HL-60/S4 treated with phorbol 12-myristate 13-acetate at 8.2 ng/mL for 4 days and 3 days (cell line): ENCODE results near the gene PLB1.

Experiments used
- in situ Hi-C: fragments of 300-500 bp; cut with MboI; formaldehyde crosslinking; loops from 2 replicates; pipeline ENCODE4 v1.15.0; 2022; ENCODE audit warnings: low sequenced_read_pairs

The PLB1 gene

DNA sequence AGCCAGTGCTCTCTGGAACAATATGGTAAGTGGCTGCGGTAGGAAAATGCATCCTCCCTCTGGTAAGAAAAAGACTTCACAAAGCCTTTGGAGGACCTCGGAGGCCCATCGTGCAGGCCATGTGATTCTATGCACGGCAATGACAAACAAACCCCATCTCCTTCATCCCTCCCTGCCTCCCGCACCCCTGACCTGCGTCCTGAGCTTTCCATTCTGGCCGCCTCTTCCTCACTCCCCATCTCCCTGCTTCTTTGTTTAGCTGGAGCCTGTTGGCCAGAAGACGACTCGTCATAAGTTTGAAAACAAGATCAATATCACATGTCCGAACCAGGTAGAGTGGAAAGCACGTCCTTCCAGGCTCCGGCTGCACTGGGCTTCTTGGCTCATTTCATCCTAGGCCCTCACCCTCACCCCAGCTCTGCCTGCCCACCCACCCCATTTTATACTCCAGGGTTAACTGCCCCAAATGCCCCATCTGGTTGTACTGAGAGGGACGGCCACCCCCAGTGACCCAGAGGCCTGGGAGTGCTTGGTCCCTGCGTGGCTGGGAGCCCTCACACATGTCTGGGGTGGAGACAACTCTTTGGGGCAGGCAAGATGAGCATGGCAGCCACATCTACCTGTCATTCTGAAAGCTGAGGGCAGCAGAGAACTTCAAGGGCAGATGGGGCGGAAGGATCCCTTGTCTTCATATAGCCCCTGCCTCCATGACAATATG lies 94.0 kb downstream of the PLB1 start:
- in situ Hi-C loops = loop anchor here (10.0 kb wide), 1 partner anchor 165 kb away; the partner anchor contains the start of gene PPP1CB

DNA sequence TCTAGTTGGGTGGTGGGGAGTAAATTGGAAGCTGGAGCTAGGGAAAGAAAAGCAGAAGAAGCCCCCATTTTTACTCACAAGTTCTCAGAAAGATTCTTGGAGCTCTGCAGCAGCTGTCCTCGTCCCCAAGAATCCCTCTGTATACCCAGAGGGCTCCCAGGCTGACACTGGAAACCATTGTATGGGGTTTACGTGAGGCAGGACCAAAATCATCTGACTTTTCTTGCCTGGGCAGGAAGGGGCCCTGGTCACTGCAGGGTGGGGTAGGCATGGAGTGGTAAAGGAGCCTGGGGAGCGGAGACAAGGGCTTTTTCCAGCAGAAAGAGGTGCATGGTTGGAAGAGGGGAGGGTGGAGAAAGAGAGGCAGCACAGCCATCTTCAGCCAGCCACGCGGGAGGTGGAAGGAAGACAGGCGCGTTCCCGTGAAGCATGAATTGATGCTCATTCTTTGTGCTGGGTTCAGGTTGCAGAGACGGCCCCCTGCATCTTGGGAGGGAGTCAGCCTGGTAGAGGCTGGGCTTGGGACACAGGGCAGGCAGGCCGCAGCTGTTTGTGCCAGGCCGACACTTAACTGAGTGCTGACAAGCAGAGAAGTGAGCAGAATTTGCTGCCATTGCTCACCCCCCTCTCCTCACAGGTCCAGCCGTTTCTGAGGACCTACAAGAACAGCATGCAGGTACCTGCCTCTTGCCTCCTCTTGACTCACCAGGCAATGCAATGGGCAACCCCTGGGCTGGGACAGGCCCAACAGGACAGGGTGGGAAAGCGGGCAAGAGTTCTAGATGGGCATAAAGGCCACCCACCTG lies 94.8 kb downstream of the PLB1 start:
- in situ Hi-C loops = loop anchor here (10.0 kb wide), 1 partner anchor 164 kb away; the partner anchor contains the start of gene PPP1CB

DNA sequence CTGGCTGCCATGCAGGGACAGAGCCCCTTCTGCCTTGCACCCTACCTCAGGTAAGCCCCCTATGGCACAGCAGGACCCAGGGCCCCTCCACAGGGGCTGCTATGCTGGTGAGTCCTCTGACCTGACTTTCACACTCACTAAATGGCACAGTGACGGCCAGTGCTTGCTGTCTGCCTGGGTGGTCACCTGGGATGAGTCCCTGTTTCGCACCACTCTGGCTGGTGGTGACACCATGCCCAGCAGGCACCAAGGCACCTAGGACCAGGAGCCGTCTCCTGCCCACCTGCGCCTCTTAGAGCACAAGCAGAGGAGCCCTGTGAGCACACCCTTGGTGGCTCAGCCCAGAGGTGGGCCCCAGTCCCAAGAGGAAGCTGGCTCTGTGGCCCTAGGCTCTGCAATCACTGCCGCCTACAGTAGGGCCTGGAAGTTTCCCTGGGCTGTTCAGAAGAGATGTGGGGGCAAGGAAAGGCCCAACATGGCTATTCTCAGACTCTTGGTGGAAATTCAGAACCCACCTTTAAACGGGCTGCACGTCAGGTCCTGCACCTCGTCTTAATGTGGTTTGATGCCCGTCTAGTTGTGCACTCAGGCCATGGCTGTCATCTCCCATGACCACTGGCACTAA lies 96.0 kb downstream of the PLB1 start:
- in situ Hi-C loops = loop anchor here (10.0 kb wide), 1 partner anchor 163 kb away; the partner anchor contains the start of gene PPP1CB

DNA sequence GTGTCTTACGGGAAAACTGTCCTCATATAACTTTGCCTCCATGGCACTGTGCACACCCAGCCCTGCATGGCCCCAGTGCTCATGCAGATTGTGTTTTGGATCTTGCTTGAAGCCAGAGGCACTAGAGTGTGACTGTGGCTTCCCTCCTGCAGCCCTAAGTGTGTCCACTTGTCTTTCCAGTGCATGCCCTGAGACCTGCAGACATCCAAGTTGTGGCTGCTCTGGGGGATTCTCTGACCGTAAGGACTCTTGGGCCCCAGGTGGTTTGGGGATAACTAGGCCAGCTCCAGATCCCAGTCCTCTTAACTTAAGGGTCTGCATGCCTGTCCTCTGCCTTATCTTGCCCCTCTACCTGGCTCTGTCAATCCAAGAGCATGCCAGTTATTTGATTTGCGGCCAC lies 96.6 kb downstream of the PLB1 start:
- in situ Hi-C loops = loop anchor here (10.0 kb wide), 1 partner anchor 162 kb away; the partner anchor contains the start of gene PPP1CB

DNA sequence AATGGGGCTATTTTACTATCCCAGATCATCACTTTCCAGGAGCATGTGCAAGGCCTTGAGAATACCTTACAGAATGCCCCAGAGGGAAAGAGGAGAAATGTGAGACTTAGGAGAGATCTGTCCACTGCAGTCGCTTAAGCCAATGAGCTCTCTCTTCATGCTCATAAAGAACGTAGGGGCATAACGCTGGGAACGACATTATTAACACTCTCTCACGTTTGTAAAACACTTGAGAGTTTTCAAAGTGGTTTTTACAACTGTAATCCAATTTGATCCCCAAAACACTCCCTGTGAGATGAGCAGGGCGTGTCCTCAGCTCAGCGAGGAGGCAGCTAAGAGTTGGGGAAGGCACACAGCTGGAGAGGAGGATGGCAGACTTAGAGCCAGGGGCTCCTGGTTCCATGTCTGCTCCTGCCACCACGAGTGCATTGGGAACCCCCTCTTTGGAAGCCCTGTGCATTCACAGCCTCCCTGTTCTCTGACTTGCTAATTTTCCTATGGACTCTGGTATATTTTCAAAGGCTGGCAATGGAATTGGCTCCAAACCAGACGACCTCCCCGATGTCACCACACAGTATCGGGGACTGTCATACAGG lies 97.4 kb downstream of the PLB1 start:
- in situ Hi-C loops = loop anchor here (10.0 kb wide), 1 partner anchor 162 kb away; the partner anchor contains the start of gene PPP1CB

DNA sequence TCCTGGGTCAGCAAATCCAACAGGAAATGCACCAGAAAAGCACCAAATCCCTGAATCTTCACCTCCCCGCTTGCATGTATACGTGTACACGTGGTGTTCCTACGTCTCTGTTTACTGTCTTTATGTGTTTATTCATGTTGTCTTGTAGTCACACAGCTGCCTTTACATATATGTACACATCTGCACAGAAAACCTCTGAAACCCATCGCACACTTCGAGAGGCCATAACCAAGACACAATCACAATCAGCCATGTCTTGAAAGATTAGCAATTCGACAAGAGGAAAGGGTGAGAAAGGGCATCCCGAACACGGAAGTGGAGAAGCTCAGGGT lies 98.1 kb downstream of the PLB1 start:
- in situ Hi-C loops = loop anchor here (10.0 kb wide), 1 partner anchor 161 kb away; the partner anchor contains the start of gene PPP1CB

DNA sequence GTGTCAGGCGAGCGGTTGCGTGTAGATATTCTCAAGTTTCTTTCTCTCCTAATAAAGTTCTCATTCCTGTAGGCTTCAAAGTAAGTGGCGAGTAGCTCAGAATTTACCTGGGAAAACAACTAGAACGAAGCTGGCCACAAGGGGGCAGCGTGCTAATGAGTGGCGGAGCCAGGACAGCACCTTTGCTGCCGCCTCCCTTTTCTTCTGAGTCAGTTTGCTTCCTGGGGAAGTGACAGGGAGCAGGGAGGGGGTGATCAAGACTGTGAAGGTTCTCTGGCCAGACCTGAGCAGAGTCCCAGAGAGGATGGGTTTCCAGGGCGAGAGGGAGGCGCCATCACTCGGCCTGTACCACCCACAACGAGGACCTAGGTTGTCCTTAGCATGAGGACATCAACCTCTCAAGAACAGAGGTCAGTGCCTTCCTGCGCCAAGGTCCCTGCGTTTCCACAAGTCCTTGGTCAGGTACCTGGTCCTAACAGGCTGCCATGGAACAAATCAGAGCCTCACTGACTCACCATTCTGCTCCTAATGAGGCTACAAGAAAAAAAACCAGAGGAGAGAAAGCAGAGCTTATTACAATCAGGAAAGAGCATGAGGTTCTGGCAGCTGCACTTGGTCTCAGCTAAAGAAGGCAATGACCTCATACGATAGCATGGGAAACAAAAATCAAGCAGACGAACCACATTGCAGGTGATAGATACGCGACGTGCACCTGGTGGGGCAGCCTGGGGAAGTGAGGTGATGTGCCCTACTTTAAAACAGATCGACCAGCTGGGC lies 98.7 kb downstream of the PLB1 start:
- in situ Hi-C loops = loop anchor here (10.0 kb wide), 1 partner anchor 160 kb away; the partner anchor contains the start of gene PPP1CB

DNA sequence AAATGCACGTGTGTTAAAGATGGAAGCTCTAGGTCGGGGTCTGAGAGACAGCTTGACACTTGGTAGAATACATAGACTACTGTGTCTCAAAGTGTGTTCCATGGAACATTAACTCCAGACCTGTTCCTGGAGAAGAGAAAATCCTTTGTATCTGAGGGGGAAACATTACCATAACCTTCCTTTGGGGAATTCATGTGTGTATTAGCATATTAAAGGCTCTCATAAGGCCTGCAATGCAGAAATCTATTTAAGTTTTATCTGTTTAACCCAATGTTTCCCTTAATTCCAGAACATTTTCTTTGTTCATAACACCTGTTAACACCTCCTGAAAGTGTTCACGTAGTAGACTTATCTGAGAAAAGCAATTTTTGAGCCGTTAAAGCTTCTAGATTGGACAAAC lies 99.5 kb downstream of the PLB1 start:
- in situ Hi-C loops = loop anchor here (10.0 kb wide), 1 partner anchor 159 kb away; the partner anchor contains the start of gene PPP1CB

DNA sequence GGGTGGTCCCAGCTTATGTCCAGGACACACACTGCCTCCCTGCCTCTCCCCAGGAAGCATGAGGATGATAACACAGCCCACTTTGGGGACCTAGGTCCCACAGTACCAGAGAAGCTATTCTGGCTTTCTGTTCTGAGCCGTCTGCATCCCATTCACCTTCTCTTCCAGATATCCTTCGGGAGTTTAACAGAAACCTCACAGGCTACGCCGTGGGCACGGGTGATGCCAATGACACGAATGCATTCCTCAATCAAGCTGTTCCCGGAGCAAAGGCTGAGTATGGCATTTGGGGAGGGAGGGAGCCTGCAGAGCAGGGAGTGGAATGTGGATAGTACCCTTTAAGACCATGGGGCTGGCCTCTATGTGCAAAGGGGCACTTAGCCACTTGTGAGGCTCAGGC lies 102.6 kb downstream of the PLB1 start:
- in situ Hi-C loops = loop anchor here (10.0 kb wide), 1 partner anchor 156 kb away; the partner anchor contains the start of gene PPP1CB

DNA sequence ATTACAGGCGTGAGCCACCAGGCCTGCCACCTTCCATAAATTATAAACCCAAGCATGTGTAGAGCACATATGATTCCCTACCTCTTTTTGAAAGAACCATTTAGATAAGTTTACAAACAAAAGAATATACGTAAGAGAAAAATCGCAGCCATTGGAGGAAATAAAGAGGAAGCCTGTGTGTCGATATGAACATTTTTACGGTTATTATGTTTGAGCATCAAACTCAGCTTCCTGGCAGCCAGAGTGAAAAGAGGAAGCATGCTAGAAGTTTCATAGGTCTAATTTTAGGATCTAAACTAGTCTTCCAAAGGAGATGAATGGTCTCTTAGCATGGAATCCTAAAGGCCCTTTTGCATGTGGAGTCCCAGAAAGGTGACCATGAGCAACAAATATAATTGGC lies 104.3 kb downstream of the PLB1 start:
- in situ Hi-C loops = no loop called here

DNA sequence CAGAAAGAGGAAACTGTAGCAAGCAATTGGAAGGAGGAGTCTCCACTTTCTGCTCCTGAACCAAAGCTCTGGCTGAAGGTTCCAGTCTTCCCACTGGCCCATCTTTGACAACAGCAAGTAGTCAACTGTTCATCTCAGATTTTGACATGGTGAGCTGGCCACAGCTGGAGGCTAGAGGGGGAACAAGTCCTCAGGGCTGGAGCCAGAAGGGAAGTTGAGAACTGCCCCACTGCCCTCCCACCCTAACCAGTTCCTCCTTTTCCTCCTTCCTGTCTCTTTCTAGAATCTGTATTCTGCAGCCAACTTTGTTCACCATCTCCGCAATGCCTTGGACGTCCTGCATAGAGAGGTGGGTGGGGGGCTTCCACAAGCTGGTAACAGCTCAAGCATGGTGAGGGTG lies 105.8 kb downstream of the PLB1 start:
- in situ Hi-C loops = no loop called here

DNA sequence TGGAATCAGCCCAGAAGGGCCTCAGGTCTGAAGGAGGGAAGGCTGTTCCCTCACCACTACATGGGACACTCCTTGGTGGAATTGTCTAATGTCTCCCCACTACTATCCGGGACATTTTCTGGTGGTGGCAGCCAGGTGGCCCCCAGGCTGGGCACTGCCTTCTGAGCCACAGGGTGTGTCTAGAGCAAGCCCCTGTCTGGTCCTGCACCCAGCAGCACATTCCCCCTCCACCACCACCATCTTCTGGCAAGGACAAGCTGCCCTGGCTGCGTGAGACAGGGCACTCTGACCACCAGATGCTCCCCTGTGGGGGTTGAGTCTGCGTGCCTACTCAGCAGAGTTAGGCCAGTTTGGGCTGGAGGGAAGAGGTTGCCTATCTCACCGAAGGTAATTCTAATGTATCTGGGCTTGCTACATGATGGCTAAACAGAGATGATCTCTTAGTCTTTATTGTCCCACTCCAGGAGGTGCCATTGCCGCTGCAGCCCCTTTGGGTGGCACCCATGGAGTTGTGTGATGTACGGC lies 106.3 kb downstream of the PLB1 start:
- in situ Hi-C loops = no loop called here

DNA sequence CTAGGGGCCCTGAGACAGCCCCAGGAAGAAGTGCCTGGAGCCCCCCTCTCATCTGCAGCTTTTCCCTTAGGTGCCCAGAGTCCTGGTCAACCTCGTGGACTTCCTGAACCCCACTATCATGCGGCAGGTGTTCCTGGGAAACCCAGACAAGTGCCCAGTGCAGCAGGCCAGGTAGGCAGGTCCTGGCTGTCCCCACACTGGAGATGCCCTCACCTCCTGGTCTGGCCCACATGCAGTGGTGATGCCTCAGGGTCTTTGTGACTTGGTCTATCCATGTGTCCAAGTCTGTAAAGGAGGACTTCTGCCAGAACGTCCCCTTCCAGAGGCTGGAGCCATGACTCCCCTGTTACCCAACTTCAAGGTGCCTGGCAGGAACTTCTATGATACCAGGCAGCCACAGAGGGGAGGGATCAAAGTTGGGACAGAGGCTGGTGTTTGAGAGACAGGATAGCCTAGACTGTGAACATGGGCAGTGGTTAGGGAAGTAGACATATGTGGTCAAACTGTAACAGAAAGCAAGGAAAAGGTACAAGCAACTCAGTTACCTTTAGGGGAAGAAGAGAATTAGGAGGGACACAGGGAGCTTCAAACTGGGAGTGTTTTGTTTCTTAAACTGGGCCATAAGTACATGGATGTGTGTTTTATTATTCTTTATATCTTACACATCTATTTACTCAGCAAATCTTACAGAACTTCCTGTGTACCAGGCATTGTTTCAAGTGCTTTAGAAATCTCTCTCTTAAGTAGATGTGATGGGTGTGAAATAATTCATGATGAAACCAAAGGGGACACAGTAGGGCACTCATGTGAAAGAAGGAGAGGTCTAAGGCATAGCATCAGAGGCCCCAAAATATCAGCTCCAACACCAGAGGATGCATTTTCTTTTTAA lies 107.1 kb downstream of the PLB1 start:
- in situ Hi-C loops = no loop called here

DNA sequence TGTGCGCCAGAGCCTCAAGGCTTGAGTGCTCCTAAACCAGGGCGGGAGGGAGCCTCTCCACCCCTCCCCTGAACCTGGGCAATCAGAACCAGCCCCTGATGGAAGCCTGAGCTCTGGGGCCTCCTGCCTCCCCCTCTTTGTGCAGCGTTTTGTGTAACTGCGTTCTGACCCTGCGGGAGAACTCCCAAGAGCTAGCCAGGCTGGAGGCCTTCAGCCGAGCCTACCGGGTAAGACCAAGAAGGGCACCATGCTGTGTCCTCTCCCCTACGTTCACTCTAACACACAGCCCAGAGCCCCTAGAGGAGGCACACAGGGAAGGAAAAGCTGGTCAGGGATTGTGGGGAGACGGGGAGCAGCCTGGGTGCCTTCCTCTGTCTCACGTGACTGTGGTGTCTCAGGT lies 108.0 kb downstream of the PLB1 start:
- in situ Hi-C loops = no loop called here

DNA sequence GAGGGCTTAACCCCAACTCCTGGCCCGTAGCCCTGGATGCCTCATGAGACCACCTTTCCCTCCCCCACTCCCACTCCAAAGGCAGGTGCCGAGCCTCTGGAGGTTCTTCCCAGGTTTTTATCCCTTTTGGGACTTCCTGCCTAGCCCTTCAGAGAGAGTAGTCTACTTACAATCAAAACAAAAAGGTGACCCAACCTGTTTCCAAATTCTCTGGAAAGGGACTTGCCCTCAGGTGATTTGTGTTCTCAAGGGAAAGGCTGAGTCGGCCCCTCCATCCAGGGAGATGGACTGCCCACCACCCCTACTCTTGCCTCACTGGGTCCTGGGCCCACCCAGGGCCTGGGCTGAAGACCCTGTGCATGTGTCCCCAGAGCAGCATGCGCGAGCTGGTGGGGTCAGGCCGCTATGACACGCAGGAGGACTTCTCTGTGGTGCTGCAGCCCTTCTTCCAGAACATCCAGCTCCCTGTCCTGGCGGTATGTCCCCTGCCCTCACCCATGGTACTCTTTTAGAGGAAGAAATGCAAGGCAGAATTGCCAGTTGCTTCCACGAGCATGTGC lies 108.5 kb downstream of the PLB1 start:
- in situ Hi-C loops = no loop called here

DNA sequence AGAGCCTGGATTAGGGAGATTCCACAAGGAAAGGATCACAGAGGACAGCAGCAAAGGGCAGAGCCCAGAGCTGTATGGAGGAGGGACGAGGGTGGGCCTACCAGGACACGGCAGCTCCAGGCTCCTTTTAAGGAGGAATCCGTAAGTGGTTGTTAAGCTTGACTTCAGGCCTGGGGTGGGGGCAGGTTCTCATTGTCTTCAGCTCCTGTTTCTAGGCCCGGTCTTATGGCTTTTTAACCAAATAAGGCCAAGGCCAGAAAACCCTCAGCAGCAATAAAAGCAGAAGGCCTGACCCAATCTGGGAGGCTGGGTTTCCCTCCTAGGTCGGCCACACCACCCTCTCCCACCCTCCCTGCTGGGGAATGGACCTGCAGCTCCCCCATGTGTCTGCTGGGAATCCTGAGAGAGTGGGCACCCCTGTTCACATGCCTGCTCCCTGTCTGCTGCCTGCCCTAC lies 111.2 kb downstream of the PLB1 start:
- in situ Hi-C loops = no loop called here

DNA sequence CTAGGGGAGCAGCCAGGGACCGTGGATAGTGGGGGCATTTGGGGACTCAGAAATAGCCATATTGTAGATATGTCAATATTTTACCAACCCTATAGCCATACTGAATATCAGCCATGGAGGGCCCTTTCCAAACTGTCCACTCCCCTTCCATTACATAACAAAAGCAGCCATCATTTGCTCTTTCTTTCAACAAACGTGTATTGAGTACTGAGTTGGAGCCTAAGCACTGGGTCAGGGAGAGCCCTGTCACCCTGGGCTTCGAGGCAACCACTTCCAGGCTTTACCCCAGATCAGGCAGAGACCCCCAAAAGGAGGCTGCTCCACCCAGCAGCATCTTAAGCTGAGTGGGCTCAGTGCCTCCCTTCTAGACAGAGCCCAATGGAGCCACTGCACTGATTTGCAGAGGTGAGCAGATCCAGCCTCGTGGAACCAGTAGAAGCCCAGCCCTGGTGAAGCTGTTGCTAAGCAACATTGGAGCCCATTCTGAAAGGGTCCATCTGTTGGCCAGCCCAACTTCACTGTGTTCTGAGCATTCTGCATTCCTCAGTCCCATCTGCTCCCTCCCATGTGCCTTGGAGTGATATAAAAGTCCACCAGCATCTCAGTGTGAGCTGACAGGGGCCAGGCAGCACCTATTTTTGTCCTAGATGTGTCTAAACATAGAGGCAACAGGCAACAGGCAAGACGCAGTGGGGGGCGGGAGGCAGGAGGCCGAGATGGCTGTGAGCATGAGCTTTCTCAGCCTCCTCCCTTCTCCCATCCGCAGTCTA lies 112.1 kb downstream of the PLB1 start:
- in situ Hi-C loops = no loop called here
